NCI-H1048 (cell line): ENCODE measurements around the gene GALNT2.
A peak's percentile ranks its signal among the peaks of the same experiment; 100 is the strongest.

Experiments
- DNase-seq: peaks from one replicate; lab custom pipeline; 2025; lab: John Stamatoyannopoulos, UW

Gene GALNT2

DNA sequence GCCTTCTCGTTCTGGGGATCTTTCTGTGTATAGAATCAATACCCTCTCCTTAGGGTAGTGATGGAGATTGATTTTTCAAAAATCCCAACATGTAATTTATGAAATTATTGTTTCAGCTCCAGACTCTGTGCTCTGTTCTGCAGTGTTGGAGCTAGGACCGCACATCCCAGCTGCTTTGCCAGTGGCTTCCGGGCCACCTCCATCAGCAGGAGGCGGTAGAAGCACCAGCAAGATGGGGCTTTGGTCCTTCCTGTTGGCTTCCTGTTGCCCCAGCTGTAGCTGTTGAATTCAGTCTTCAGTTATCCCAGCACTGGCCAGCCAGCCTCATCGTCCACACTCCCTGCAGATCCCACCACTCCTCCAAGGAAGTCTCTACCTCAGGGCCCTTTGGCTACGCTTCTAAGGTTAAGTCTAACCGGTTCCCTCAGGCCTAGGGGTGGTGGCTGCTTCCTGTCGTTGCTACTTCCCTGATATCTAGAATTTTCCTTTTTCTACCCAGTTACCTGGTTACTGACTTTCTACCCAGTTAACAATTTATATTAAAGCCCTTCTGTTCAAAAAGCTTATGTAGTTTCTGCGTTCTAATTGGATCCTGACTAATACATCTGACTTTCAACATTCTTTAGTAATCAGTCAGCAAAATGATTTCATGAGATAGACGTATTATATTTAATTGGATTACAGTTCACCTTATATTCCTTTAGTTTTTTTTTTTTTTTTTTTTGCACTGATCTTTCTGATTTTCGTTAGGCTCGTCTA is 24.6 kb downstream of the GALNT2 start:
- DNase-seq = no peak

DNA sequence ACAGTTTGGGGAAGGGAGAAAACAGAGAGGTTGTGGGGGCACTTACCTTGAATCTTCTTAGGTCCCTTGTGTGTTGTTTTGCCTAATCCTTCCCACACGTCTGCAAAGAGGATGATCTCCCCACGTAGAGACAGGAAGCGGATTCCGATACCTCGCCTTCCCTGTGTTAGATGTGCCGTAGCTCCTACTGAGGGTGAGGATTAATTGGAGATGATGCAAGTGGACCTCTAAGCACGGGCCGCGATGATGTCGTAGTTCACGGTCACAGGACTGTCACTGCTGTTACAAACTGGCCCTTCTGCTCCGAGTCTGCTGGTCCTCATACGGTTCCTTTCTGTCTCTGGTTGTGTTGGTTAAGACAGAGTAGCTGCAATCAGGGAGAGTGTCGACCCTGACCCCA is 27.7 kb downstream of the GALNT2 start:
- no peak for DNase-seq

DNA sequence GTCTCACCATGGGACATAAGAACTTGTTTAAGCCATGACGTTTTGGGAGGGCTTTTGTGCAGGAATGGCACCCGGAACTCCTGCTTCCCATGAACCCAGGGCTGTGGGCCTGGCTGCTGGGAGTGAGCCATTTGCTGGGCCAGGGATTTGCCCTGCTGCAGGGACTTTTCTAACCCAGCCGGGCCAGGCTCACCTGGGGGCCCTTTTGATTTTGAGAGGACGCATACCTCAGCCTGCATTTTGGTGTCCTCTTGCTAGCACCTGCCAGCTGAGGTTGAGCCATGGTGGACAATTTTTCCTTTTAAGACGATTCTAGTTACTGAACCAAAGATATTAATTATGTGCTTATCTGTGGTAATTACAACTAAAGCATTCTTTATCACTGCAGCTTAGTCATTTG is 28.9 kb downstream of the GALNT2 start:
- DNase-seq = no peak

DNA sequence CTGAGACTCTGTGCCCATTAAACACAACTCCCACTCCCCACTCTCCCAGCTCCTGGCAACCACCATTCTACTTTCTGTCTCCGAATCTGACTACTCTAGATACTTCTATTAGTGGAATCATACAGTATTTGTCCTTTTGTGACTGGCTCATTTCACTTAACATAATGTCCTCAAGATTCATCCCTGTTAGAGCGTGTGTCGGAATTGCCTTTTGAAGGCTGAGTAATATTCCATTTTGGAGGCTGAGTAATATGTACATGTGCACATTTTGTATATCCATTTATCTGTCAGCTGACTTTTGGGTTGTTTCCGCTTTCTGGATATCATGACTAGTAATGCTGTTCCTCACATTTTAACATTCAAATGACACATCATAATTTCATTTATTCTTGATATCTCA is 30.3 kb downstream of the GALNT2 start:
- no peak for DNase-seq

DNA sequence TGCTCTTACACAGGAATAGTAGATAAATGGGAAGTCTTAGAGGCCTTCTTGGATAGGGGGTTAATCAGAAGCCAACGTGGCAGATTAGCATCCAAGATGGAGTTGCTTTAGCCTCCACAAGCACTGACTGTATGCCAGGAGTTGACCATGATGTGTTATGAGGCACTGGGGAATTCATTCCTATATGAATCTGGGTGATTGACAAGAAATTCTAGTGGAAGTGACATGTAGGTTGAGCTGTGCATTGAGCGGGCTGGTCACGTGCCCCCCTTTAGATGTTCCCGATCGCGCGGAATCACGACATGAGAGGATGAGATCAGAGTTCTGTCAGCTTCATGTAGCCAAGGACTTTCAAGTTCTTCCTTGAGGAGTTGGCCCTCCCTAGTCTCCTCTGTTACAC is 31.7 kb downstream of the GALNT2 start:
- no peak for DNase-seq

DNA sequence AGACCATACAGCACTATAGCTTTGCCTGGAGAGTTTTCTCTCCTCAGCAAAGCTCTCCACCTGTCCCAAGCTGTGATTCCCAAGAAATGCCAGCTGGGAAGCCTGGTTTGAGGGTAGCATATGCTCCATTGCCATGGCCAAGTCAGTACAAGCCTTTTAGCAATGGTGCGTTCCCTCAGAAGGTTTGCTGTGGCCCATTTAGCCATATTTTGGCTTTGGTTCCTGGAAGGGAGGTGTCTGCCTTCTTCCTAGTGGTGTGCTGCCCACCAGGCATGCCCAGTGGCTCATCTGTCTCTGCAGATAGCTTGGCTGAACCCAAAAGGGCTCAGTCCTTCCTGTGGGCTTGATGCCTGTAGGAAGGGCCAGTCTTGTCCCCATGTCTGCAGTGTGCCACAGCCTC is 32.4 kb downstream of the GALNT2 start:
- no peak for DNase-seq

DNA sequence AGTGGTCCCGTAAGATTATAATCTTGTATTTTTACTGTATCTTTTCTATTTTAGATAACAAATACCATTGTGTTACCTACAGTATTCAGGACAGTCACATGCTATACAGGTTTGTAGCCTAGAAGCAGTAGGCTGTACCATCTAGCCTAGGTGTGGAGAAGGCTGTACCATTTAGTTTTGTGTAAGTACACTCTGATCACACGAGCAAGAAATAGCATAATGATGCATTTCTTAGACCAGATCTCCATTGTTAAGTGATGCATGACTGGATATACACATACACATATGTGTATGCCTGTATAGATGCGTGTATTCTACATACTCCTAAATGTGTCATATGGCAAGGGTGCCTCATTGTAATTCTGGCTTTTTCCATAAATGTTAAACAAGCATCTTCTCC is 33.9 kb downstream of the GALNT2 start:
- no peak for DNase-seq

DNA sequence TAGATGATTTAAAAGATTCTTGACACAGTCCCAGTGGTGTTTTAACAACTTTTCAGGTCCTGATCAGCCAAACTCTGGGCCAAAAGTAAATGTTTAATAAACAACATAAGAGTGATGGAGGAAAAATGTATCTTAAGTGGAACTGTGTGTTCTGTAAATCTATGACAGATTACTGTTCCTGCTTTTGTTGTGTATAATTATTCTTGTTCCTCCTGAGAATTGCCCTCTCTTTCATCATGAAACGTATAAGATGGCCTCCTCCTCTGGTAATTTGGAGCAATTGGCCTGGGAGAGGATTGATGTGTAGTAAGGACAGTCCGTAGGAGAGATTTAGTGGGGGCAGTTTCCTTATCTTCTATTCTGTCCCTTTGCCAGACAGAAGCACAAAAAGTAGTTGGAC is 34.5 kb downstream of the GALNT2 start:
- no peak for DNase-seq

DNA sequence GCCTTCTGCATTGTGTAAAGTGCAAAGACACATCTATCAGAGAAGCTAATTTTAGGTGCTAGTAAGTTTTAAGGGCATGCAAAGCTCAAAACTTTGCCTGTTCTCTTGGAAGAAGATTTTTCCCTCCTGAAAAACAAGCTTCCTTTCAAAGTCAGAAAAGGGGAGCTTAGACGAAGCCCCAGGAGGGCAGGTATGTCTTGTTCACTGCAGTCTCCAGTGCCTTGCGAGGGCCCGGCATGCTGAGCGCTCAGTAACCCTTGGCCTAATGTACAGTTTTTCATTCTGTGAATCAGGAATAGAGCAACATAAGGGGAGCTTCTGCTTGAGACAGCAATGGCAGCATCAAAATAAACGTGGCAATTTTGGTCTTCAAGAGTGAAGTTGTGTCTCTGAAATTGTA is 35.0 kb downstream of the GALNT2 start:
- DNase-seq = no peak

DNA sequence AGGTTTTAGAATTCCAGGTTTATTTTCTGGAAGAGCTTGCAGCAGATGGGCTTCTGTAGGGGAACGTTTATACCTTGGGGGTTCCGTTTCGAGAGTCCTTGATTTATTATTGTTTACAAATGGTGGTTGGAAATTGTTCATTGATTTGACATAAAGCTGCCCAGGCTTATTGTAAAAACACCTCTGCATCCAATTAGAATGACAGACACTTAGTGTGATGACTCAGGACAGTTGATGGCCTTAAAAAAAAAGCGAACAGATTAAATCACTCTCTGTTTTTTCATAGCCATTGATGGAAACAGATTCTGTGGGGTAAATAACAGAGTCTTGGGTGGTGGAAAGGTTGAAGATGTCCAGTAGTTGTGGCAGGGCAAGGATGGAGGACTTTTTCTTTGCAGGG is 35.4 kb downstream of the GALNT2 start:
- no peak for DNase-seq

DNA sequence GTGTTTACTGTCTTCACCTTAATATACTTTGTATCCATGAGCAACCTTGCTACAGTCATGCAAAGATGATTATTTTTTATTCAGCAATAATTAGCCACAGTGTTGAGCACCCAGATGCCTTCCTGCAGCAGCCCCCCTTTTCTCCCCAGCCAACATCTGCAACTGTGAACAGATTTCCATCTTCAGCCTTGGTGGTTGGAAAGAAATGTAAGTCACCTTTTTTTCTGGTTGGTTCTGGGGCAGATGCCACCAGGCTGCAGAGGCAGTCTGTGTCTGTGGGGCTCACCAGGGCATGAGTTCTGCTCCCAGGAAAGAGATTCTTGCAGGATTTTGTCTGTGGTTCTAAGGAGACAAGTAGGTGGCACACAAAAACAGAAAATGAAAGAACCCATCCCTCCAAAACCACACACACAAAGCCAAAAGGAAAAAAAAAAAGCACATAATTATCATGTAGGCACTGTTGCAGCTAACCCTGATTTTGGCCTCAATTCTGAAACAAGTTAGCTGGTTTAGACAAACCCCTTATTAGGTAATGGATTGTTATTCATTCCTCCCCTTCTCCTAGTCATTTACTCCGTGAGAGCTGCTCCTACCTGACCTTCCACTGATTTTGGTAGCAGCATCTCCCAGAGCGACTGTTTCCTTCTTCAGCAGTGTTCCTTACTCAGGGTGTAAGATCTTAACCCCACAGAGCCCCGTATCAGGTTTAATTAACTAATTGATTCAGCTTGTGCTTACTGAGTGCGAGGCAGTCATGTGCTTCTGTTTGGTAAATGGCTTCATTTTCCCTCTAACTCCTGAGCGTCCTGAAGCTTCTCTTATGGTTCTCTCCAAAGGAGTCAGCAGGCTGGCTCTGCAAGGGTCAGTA is 36.5 kb downstream of the GALNT2 start:
- DNase-seq = no peak

DNA sequence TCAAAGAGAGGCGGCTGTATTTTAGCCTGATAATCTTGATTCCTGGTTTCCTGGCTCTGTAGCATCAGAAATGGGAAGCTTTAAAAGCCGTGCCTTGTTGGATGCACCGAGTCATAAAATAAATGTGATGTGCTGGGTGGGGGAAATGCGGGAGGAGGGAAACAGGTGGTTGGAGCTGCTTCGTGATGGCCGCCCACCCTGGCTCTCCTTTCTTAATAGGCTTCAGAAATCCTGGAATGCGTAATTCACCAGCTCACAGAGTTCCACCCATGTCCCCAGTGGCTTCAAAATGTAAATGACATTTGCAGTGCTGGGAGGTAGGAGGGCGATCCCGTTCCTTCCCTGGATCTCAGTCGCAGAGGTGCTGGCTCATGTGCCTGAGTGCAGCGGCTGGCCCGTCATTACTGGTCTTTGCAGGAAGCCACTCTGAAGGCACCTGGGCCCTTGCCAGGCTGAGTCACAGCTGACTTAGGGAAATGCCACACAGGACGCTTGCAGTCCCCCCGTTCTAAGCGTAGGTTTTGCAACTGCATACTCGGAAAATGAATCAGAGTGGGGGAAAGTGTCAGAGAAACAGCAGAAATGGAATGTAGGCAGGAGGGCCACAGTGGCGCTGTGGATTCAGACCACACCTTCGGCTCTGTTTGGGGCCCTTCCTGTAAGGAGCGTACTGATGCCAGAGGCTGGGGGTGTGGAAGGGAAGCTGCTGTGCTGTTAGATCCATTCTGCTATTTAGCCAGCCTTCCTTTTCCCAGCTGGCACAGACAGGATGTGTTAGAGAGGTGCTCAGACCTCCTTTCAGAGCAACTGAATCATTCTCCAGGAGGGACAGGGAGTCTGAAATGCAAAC is 37.6 kb downstream of the GALNT2 start:
- peak; percentile 38 for DNase-seq

DNA sequence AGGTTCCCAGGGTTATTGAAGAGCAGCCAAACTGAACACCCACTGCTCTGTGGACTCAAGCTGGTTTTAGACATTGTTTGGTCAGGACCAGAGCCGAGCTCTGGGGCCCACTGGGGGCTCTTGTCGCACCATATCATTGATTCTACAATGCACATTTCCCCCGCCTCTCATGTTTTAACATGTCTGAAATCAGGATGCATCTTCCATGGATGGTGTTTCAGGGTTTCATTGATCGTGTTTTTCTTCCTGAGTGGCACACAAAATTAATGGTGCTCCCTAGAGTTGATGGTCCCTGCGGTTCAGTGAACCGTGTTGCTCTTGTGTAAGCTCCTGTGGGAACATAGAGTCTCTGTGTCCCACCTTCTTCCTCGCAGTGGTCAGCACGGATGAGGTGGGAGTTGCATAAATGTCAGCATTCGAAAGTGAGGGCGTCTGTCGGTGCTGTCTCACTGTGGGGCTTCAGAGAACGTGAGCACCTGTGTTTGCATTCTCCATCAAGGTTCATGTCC is 38.3 kb downstream of the GALNT2 start:
- no peak for DNase-seq

DNA sequence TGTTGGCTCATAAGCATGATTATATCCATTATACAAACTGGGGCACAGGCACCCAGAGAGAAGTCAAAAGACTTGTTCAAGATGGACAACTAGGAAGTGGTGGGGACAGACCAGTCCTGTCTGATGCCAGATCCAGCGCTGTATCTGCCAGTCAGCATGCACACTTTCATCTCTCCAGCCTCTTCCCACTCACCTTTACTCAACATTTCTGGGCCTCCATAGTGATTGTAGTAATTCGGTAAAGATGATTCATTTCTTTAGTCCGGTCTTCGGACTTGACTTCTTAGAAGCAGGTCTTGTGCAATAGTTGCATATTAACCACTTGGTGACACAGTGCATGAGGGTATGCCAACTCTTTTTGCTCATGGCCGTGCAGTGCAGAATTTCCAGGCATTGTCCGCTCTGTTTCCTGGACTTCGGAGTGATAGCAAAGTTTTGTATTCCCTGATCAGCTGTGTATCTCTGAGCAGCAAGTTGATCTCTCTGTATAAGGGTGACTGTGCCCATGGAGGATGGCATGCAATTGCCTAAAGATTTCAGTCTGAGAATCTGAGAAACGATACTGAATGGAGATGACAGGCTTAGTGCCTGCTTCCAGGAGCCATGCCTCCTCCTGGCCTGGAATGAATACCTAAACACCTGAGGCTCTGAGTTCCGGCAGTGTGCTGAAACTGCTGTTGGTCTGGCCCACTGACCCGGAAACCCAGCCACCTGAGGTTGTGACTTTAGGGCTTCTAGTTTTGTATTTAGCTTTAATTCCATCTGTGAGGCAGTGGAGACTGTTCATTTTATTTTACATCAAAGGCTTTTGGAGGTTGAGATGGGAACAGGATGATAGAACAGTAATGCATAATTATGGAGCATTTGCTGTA is 39.0 kb downstream of the GALNT2 start:
- no peak for DNase-seq

DNA sequence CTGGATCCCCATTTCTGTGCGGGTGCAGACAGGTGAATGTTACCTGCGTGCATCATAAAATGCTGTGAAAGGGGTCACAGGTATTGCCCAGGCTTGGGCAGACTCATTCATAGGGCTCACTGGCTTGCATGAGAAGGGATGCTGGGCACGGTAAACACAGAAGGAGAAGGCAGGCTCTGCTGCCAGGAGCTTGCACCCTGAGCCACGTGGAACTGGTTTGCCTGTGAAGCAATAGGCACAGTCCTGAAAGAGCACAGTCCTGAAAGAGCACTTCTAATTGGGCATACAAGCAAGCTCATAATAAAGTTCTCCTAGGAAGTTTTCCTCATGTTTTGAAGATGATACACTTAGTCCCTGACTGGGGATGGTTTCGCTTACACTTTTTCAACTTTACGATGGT is 40.9 kb downstream of the GALNT2 start:
- no peak for DNase-seq

DNA sequence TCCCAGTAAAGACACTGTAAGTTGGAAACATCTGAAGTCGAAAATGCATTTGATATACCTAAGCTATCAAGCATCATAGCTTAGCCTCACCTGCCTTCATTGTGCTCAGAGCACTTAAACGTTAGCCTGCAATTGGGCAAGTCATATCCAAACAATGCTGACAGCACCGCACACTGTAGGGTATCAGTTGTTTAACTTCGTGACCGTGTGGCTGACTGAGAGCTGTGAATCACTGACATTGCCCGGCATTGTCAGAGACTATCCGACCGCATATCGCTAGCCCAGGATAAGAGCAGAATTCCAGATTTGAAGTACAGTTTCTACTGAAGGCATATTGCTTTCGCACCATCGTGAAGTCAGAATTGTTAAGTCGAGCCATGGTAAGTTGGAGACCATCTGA is 41.5 kb downstream of the GALNT2 start:
- DNase-seq = no peak

DNA sequence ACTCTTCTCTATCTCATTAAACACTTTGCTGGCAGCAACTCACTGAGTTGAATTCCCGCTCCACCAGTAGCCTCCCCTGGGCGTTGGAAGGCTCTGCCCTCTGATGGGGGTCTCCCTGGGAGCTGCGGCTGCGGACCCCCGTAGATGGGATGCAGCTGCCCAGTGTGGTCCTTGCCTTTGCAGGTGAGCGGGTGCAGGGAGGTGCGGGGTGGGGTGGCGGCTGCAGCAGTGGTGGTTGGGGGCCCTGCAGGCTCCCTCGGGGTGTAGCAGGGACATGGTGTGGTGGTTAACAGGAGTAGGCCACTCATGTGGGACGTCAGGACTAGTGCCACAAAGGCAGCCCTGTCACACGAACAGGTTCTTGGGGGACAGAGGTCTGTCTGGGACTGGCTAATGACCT is 42.0 kb downstream of the GALNT2 start:
- DNase-seq = no peak

DNA sequence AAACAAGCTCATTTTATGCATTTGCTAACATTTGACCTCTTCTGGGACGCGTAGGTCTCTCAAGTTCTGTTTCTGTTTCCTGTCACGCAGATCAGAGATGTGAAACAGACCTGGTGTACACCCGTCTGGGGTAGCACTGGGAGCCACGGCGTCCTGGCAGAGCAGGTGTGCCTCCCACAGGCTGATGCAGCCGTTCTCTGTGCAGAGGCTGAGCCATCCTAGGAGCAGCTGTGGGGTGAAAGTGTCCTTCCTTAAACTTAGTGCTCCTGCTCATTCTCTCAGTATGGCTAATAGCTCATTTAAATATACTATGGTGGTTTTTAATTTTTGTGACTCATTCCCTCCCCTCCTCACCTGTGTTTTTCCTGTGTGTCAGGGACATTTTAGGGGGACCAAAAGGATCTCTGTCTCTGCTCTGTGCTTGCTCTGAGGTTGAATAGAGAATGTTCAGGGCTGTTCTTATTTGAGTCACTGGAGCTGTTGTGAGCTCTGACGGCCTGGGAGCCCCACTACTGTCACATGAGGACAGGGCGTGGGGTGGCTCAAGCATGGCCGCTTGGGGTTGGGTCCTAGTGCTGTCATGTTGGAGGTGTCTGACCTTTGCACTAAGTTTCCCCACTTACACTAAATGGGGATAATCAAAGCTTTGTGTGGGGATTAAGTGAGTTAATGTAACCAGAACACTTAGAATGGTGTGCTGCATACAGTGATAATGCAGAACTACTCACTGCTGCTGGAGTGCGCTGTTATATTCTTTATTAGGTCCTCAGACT is 43.0 kb downstream of the GALNT2 start:
- DNase-seq = no peak

DNA sequence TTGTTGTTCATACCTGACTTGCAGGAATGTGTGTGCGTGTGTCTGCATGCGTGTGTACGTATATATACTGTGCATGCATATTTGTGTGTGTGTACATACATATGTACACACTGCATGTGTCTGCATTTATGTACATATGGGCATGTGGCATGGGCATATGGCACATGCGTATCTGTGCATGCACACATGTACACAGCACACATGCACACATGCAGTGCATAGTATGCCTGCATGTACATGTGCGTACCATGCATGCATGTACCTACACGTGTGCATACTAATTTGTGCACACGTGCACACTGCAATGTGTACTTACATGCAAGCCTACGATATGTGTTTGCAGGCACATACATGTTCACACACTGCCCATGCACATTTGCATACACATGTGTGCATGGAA is 43.9 kb downstream of the GALNT2 start:
- DNase-seq = no peak

DNA sequence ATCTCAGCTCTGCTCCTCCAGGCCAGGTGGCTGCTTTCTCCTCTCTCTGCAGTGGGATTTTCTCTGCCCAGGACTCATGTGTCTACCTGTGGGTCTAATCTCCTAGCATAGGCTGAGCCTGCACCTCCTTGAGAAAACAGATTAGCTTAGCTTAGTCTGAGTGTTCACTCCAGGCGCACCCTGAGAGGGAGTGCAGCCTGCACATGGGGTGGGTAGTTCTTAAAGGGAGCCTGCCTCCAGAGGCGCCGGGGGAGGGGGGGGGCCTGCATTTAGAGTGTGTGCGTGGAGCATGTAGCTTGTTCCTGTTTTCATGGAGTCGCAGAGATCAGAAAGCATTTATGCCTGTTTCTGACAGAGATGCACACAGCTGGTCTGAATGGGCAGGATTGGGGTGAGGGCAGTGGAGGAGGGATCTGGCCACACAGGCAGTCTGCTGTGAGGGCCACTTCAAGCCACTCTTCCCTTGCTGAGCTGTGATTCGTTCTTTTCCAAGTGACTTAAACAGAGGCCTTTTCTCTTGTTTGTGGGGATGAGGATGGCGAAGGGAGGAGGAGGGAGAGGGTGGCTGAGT is 45.2 kb downstream of the GALNT2 start:
- no peak for DNase-seq
